Right atrium auricular region (tissue), 2 donors: Measurements from ENCODE around the gene CTCFL. TPM values are rescaled to one million over a fixed set of nuclear protein-coding genes. Genes with fewer than 3 reads are reported as not detected.

Experiments
- DNase-seq: peaks from one replicate; pipeline ENCODE4 v3.0.0-alpha.2; 2019; ENCODE audit warnings: low spot score
- H3K27ac ChIP-seq, 2 donors: fragments of 200-600 bp; sonication (generic); 1 replicate in 1 of 2; 2 replicates in 1 of 2; pipeline ENCODE4 v1.5.1; 2016 to 2019
- H3K27me3 ChIP-seq, 2 donors: fragments of 200-600 bp; sonication (generic); one replicate each; pipeline versions ENCODE4 v1.5.1 to v1.6.0; 2017 to 2019
- H3K36me3 ChIP-seq: fragments of 200-600 bp; sonication (generic); one replicate; pipeline ENCODE4 v1.5.1; 2016
- H3K4me1 ChIP-seq, 2 donors: fragments of 200-600 bp; sonication (generic); one replicate each; pipeline versions ENCODE4 v1.5.1 to v1.6.0; 2017 to 2019
- H3K4me3 ChIP-seq, 2 donors: fragments of 200-600 bp; sonication (generic); 1 replicate in 1 of 2; 2 replicates in 1 of 2; pipeline ENCODE4 v1.5.1; 2017 to 2019; ENCODE audit warnings: mild to moderate bottlenecking in 1 of 2, moderate library complexity in 1 of 2
- H3K9me3 ChIP-seq, 2 donors: fragments of 200-600 bp; sonication (generic); one replicate each; pipeline ENCODE4 v1.5.1; 2019
- total RNA-seq, 2 donors: library from RNA; depleted of rRNA; stranded (reverse); fragments of >200 nt; gene quantifications; one replicate each; pipeline ENCODE4 v1.1.0, GENCODE V29; 2016
- TF ChIP-seq, protein P1 (sequence below), 2 donors: fragments of 200-600 bp; sonication (generic); IDR thresholded peaks; one replicate each; pipeline ENCODE4 v1.5.1; 2019; ENCODE audit warnings: antibody characterized with exemption in 2 of 2

The CTCFL gene
- total RNA-seq, 2 donors from 2014 or later = not detected

DNA sequence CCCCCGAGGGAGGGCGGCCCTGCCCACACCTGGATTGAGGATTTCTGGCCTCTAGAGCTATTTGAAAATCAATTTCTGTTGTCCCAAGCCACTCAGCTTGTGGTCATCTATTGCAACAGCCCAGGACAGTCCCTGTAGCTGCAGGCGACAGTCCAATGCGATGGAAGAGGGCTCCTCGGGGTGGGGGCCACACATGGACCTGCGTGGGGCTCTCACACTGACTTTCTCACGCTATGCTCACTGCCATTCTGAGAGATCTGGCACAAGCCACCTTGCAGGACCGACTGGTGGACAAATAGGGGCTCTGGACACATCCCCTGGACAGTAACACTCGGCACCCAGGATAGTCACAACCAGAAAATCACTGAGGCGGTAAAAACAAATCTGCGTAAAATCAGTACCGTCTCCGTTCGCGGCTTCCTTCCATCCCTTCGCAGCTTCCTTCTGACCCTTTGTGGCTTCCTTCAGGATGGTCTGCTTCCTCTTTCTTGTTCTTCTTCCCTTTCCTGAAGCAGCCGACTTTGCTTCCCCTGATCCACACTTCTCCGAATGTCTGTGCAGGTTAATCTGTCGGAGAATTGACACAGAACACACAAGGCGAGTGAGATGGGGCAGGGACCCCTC, 21.8 kb downstream of the CTCFL start:
- H3K27ac ChIP-seq = no peak overlapping the region
- H3K4me3 ChIP-seq = no peak overlapping the region
- H3K4me1 ChIP-seq = peaks cover 0 to 9% of the 10 kb centered on the region in 2 donors
- TF ChIP-seq, protein P1, sequence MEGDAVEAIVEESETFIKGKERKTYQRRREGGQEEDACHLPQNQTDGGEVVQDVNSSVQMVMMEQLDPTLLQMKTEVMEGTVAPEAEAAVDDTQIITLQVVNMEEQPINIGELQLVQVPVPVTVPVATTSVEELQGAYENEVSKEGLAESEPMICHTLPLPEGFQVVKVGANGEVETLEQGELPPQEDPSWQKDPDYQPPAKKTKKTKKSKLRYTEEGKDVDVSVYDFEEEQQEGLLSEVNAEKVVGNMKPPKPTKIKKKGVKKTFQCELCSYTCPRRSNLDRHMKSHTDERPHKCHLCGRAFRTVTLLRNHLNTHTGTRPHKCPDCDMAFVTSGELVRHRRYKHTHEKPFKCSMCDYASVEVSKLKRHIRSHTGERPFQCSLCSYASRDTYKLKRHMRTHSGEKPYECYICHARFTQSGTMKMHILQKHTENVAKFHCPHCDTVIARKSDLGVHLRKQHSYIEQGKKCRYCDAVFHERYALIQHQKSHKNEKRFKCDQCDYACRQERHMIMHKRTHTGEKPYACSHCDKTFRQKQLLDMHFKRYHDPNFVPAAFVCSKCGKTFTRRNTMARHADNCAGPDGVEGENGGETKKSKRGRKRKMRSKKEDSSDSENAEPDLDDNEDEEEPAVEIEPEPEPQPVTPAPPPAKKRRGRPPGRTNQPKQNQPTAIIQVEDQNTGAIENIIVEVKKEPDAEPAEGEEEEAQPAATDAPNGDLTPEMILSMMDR (IDR thresholded peaks at IDR 0.05) = no peak
- no peaks in the 10 kb centered on the region for H3K36me3 ChIP-seq
- DNase-seq = no peak
- no peaks in the 10 kb centered on the region for H3K9me3 ChIP-seq
- H3K27me3 ChIP-seq = no peaks in the 10 kb centered on the region

GRCh38 chr20:57502336-57502700, 22.6 kb downstream of the CTCFL start:
- H3K27ac ChIP-seq = no peak overlapping the region
- H3K36me3 ChIP-seq = no peaks in the 10 kb centered on the region
- no peak overlapping the region for H3K4me3 ChIP-seq
- TF ChIP-seq, protein P1 (IDR thresholded peaks at IDR 0.05) = no peak
- no peaks in the 10 kb centered on the region for H3K9me3 ChIP-seq
- DNase-seq = no peak
- no peaks in the 10 kb centered on the region for H3K27me3 ChIP-seq
- peaks cover 0 to 9% of the 10 kb centered on the region in 2 donors for H3K4me1 ChIP-seq

GRCh38 chr20:57501461-57502335, 23.2 kb downstream of the CTCFL start:
- Histone ChIP-seq H3K27ac (no peak overlapping the region), H3K9me3 (no peaks in the 10 kb centered on the region), H3K4me1 (peaks cover 0 to 9% of the 10 kb centered on the region in 2 donors), H3K36me3 (no peaks in the 10 kb centered on the region), H3K4me3 (no peak overlapping the region), H3K27me3 (no peaks in the 10 kb centered on the region)
- TF ChIP-seq, protein P1 (IDR thresholded peaks at IDR 0.05) = no peak
- DNase-seq = no peak

GRCh38 chr20:57500962-57501361, 24.0 kb downstream of the CTCFL start:
- H3K27me3 ChIP-seq = no peaks in the 10 kb centered on the region
- no peak overlapping the region for H3K27ac ChIP-seq
- H3K4me3 ChIP-seq = no peak overlapping the region
- TF ChIP-seq, protein P1 (IDR thresholded peaks at IDR 0.05) = no peak
- H3K9me3 ChIP-seq = no peaks in the 10 kb centered on the region
- DNase-seq = no peak
- peaks cover 0 to 9% of the 10 kb centered on the region in 2 donors for H3K4me1 ChIP-seq
- H3K36me3 ChIP-seq = no peaks in the 10 kb centered on the region

GRCh38 chr20:57500235-57500634, 24.7 kb downstream of the CTCFL start:
- DNase-seq = no peak

More at GRCh38 chr20:57500235-57500634, 24.7 kb downstream of the CTCFL start:
- peaks cover 0 to 9% of the 10 kb centered on the region in 2 donors for H3K4me1 ChIP-seq
- no peak overlapping the region for H3K4me3 ChIP-seq
- H3K9me3 ChIP-seq = no peaks in the 10 kb centered on the region
- TF ChIP-seq, protein P1 (IDR thresholded peaks at IDR 0.05) = no peak
- H3K27me3 ChIP-seq = no peaks in the 10 kb centered on the region
- H3K36me3 ChIP-seq = no peaks in the 10 kb centered on the region
- no peak overlapping the region for H3K27ac ChIP-seq
